ENCODE results near the gene YPEL1. TPM values are rescaled to one million over a fixed set of nuclear protein-coding genes. Genes with fewer than 3 reads are reported as not detected.

Gene YPEL1
- total and polyA plus RNA-seq, 2 of the 8 experiments (the other 6 are each of a cell fraction or from before 2014, with no cell fraction given), result 6.0 to 6.7 TPM

- Histone ChIP-seq H3K4me2 (ENCODE audit: insufficient read depth in 1 of 2, low read depth in 2 of 2, low read length in 2 of 2) (no peak overlapping the region), H2BK15ac (ENCODE audit: low read length) (no peak overlapping the region), H3K9me3 (ENCODE audit: insufficient read depth in 2 of 2, low read depth in 1 of 2, low read length in 1 of 2) (no peaks in the 10 kb centered on the region), H4K8ac (ENCODE audit: extremely low read depth, insufficient read depth, low read length) (no peak overlapping the region), H3K23me2 (ENCODE audit: low read depth, low read length) (peaks cover 3% of the 10 kb centered on the region; the same call in 1 of the 2 replicates), H2AFZ (ENCODE audit: low read length) (no peak overlapping the region), H2BK5ac (ENCODE audit: low read depth, low read length) (no peak overlapping the region; the same call in 1 of the 2 replicates), H3K18ac (ENCODE audit: extremely low read depth, low read length) (no peak overlapping the region), H3K27ac (ENCODE audit: low read depth, low read length) (no peak overlapping the region), H3K4ac (replicated peaks; ENCODE audit: insufficient read length, low read depth, low read length) (no peak overlapping the region), H3K36me3 (ENCODE audit: control insufficient read depth in 2 of 4, insufficient read depth in 4 of 4, low read length in 3 of 4) (peaks cover 4 to 14% (median 7%) of the 10 kb centered on the region in 4 experiments; a peak in 5 of 8 replicates), H3K9ac (replicated peaks in 1 of 4; ENCODE audit: extremely low read depth in 1 of 4, low read depth in 3 of 4, low read length in 3 of 4) (no peak overlapping the region), H3K4me1 (replicated peaks in 1 of 4; ENCODE audit: control insufficient read depth in 3 of 4, insufficient read depth in 4 of 4, low read length in 3 of 4) (no peaks in the 10 kb centered on the region), H3K79me2 (ENCODE audit: control insufficient read depth in 1 of 2, insufficient read depth in 2 of 2, low read length in 2 of 2) (no peaks in the 10 kb centered on the region), H4K91ac (replicated peaks; ENCODE audit: insufficient read length, low read length) (no peak overlapping the region), H2AK5ac (ENCODE audit: low read depth, low read length) (no peak overlapping the region), H4K20me1 (replicated peaks in 1 of 2; ENCODE audit: control insufficient read depth in 1 of 2, insufficient read depth in 2 of 2, low read length in 2 of 2) (peaks cover 3 to 4% of the 10 kb centered on the region in 2 experiments), H3K23ac (ENCODE audit: insufficient read length) (no peak overlapping the region), H3K14ac (ENCODE audit: insufficient read length) (no peak overlapping the region), H3K79me1 (ENCODE audit: low read depth, low read length) (no peaks in the 10 kb centered on the region), H2BK120ac (replicated peaks; ENCODE audit: low read depth, low read length) (no peak overlapping the region), H3K56ac (replicated peaks; ENCODE audit: insufficient read length, low read depth, low read length) (no peak overlapping the region), H4K5ac (ENCODE audit: insufficient read length, low read depth, low read length) (no peak overlapping the region), H3K27me3 (replicated peaks in 1 of 4; ENCODE audit: control insufficient read depth in 3 of 4, extremely low read depth in 1 of 4, insufficient read depth in 3 of 4, low read length in 3 of 4) (no peaks in the 10 kb centered on the region), H2BK20ac (ENCODE audit: low read length) (no peak overlapping the region), H3K4me3 (ENCODE audit: extremely low read depth in 1 of 4, insufficient read depth in 2 of 4, low read depth in 3 of 4, low read length in 4 of 4) (no peak overlapping the region), H2BK12ac (ENCODE audit: low read depth, low read length) (no peak overlapping the region)
- FAIRE-seq, result no peak
- ChIA-PET POLR2A (ENCODE audit: partially characterized antibody) (interaction anchor here (0.6 to 1.4 kb wide), 2 partner anchors 37 to 46 kb away, joined by 4 read pairs; no protein-coding TSS in a partner anchor), CTCF (ENCODE audit: partially characterized antibody) (no interaction called here)
- DNase-seq (ENCODE audit: low read depth in 1 of 2, low spot score in 2 of 2), result no peak
- no peak for TF ChIP-seq KDM4A (IDR thresholded peaks at IDR 0.05; ENCODE audit: low read depth, low read length, severe bottlenecking)
- TF ChIP-seq HDAC6 (IDR thresholded peaks at IDR 0.05; ENCODE audit: low read depth, low read length), result no peak
- no peak for TF ChIP-seq SRF (IDR thresholded peaks at IDR 0.05; ENCODE audit: low read depth, low read length)
- TF ChIP-seq RNF2 (IDR thresholded peaks at IDR 0.05; ENCODE audit: borderline replicate concordance, low read depth, low read length, missing control alignments, poor library complexity, severe bottlenecking), result no peak
- no peak for TF ChIP-seq CTCF (IDR thresholded peaks at IDR 0.05; ENCODE audit: control extremely low read depth in 1 of 3, insufficient read depth in 1 of 3, low read depth in 1 of 3, low read length in 3 of 3)
- no peak for TF ChIP-seq CREB1 (IDR thresholded peaks at IDR 0.05)
- TF ChIP-seq NANOG (IDR thresholded peaks at IDR 0.05; ENCODE audit: insufficient read depth, low read depth, low read length, poor library complexity, severe bottlenecking), result no peak
- TF ChIP-seq POU5F1 (IDR thresholded peaks at IDR 0.05; ENCODE audit: low read depth, low read length), result no peak
- TF ChIP-seq GTF2F1 (IDR thresholded peaks at IDR 0.05; ENCODE audit: borderline replicate concordance, low read depth, low read length), result no peak
- TF ChIP-seq SP4 (IDR thresholded peaks at IDR 0.05; ENCODE audit: low read length), result no peak
- WGBS, 2 experiments (ENCODE audit: extremely low coverage in 1 of 2, insufficient coverage in 1 of 2, insufficient read length in 1 of 2, insufficient replicate concordance in 2 of 2, low coverage in 1 of 2, low lambda C conversion rate in 2 of 2, missing lambda C conversion rate in 1 of 2), result 86% methylated on average over 6 of the region's 6 CpGs; no CpG with 5 or more reads in 1 of the 2 experiments
Observed at GRCh38 chr22:21695430-21696085, 40.0 kb downstream of the YPEL1 start.

Data from H1 (cell line).